HG03196 (cell line): ENCODE measurements around the gene ALK.

Experiments
- ATAC-seq: cut with Tn5 transposase; IDR thresholded peaks from one replicate; pipeline ENCODE4 v1.9.1; 2021; ENCODE audit not compliant: unreplicated experiment

ALK gene

GRCh38 chr2:29549069-29549380, 372.4 kb downstream of the ALK start:
- no peak for ATAC-seq

DNA sequence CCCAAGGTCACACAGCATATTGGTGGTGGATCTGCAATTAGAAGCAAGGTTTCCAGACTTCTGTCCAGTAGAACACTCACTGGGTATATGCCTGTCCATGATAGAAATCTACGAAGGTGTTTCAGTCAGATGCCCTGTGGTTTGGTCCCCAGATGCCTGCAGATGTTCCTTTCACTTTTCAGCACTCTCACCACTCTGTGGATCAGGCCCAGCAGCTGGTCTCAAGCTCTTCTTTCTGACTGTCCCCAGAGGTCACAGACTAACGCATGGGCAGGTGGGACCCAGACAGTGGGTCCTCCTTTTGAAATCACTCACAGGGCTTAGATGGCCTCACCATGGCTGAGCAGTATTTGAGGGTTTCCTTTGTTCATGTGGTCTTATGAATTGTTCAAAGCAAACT, 376.5 kb downstream of the ALK start:
- ATAC-seq = no peak

DNA sequence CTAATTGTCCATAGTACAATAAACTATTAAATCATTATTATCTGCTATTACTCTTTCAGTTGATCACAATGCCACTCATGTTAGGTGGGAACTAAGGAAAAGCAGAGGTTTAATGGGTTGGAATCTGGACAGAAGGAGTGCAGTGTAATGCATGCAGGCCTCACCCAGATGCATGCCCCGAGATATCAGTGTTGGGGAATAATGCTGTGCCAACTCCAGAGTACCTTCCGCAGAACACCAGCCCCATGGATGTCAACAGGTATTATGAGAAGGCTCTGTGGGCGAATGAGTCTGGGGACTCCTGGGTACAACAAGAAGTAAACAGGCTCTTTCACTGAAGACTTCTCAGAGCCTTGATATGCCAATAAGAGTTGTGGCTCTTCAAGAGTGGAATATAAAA, 377.4 kb downstream of the ALK start:
- no peak for ATAC-seq

GRCh38 chr2:29535188-29535587, 386.2 kb downstream of the ALK start:
- ATAC-seq = no peak

DNA sequence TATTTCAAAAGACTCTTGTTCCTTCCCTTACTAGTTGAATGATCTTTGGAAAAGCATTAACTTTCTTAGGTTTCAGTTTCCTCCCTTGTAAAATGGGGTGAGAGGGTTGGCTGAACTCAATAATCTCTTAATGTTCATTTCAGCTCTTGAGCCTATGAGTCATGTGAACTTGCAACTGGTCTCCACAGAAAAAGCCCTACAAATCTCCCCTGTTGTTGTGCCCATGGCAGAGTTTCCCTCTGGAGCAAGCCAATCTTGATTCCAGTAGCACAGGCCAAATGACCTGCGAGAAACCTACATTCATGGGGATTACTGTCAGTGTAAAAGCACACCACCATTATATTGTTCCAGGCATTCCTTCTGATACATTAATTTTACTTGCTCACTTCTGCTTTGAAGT, 388.9 kb downstream of the ALK start:
- ATAC-seq = no peak

DNA sequence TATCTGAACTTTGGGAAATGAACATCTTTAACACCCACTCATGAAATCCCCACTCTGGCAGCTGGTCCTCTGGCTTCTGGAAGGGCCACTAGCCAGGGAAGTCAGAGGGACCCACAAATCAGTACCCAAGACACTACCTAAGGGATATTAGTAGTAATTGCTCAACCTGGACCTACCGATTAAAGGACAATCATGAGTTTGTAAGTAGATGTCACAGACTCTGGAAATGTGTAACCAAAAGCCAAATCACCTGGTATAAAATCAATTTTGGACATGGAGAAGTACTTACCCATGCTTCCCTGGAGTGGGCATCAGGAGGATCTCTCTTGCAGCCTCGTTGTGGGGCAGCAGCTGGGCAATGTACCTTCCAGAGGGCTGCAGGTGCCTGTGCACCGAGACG, 389.8 kb downstream of the ALK start:
- no peak for ATAC-seq

DNA sequence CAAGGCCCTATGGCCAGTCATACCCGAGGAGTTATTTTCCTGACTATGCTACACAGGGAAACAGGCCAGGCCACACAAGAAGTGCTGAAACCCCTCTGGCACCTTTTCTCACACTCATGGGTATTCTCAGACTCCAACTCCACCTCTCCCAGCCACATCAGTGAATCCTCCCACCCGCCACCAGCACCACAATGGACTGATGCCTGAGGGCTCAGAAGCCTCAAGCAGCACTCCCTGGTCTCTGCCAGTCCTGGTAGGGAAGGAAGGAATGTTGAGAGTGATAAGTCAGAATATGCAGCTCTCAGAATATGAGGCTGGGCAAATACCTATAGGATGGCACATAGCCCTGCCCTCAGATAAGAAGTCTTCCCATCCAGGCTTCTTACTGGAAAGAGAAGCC, 391.1 kb downstream of the ALK start:
- no peak for ATAC-seq

GRCh38 chr2:29528891-29529520, 392.4 kb downstream of the ALK start:
- ATAC-seq = no peak

DNA sequence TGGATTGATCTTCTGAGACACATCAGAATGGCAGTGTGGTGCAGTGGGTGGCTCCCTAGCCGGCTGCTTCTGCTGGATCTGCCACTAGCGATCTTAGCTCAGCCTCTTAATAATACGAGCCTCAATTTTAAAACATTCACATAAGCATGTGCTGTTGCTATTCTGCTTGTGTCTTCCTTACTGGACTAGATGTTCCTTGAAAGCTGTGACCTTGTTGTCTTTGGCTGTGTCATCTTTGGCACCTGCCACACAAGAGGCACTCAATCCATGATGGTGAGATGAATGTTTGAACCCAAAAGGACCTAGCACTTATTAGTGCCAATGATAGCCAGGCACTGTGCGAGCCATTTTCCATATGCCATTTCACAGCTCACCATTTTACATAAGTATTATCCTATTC, 393.0 kb downstream of the ALK start:
- no peak for ATAC-seq

DNA sequence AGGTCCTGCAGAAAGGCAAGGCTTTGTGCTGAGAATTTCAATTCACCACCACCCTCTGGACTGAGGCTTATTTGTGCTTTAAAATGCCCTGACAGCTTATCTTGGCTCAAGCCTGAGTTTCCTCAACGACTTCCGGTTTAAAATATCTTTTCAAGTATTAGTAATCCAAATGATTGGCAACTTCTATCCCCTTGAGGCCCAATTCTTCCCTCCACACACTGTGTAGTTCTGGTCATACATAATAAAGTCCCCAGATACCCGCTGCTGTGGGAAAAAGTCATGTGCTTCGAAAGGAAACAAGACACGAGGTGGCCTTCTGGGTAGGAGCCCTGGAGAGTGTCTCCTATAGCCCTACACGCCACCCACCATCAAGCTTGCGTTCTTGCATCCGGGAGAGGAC, 393.4 kb downstream of the ALK start:
- ATAC-seq = no peak

DNA sequence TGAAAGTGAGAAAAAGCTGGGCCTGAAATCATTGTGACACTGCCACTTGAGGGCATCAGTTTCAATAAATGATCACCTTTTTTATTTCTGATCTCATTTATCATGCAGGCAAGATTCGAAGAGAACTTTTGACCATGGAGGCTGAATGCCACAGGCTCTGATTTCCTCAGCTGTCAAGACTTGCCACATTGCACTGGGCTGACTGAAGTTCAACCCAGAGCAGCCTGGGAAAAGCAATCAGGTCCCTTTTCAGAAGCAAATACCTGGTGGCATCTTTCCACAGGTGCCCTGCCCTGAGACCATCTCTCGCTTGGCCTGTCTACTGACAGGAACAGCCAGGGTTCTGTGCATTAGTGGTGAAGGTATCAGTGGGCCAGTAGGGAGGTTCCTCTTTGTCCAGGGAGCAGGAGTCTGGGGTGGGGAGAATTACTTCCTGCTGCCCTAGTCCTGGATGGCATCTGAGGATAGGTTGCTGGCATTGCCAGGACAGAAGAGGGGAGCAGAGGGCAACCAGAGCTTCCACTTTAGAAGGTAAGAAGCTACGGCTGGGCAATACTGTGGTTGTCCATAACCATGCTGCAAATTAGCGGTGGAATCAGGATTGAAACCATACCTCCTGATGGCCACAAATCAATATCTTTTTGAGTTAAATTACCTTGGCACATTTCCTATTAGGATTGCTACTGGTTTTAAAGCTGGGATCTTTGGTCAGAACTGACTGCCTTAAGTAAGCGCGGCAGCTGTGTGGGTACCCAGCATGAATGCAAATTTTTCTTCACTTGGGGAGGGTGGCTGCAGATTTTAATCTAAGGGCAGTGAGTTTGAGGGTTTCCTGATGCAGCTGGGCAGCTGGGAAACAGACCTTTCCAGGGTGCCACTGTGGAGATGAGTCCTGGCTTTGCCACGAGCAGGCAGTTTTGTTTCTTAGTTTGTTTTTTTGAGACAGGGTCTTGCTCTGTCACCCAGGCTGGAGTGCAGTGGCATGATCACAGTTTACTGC, 394.5 kb downstream of the ALK start:
- ATAC-seq = no peak

- ATAC-seq = no peak
Observed at GRCh38 chr2:29525921-29526320, 395.5 kb downstream of the ALK start.

- no peak for ATAC-seq
Observed at GRCh38 chr2:29524652-29525051, 396.7 kb downstream of the ALK start.

DNA sequence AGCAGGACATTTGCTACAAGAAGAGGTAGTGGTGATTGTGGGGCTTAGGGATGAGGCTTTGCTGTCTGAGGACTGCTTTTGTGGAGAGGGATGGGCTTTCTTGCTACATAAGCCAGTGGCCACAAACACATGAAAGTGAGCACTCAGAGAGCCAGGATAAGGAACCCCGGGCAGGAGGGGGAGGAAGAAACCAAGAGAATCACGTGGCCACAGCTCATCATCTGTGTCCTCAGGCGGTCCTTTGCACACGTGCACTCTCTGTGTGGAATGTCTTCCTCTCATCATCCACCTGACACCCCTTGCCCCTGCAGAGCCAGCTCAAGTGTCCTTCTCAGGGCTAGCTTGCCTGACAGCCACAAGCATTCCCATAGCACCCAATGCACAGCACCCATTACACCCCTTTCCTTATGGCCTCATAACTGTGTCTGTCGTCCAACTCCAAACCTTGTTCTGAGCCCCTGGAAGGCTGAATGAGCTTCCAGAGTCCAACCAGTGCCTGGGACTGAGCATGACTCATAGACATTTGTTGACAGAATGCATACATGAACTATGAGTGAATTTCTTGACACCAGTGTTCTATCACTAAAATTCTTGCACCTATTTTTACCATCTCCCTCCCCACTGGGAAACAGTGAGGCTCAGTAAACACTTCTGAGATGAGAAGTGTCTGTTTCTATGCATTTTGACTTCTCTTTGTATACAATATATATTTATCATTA, 398.3 kb downstream of the ALK start:
- ATAC-seq = no peak

DNA sequence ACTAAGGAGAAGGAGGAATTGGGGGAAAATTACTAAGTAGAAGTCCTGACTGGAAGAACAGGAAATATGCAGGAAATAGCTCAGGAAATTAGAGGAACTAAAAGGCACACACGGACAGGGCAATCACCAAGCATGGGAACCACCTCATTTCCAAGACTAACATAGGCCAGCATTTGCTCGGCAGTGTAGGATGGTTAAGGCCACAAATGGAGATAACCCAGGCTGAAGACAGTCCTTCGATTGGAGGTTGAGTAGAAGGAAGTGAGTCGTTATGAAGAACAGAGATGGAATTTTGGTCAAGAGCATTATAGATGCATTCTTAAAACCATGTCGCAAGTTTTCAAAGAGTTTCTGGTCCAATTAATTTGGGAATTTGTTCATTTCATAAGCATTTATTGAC, 401.4 kb downstream of the ALK start:
- no peak for ATAC-seq

DNA sequence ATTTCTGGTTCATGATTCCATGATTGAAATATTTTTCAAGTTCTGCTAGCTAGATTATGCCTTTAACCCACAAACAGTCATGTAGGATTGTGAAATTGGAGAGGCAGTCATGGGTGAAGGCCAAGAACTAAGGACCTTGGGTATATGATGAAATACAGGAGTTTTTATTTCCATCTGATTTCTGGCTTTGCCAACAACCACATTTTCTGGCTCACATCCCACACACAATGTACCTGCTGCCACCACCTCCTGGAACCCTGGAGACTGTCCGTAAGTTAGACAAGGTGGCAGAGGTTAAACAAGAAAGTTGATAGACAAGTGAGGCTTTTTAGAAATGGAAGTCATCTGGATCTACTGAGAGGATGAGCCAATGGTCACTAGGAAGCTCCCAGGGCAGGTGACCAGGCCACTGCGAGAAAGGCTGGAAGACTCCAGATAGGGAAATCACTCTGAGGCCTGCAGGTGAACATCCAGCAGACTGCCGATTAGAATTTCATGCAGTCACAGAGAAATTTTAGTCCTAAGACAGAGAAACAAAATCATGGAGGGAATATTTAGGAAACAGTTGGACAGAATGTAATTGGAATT, 402.0 kb downstream of the ALK start:
- no peak for ATAC-seq

GRCh38 chr2:29518646-29519337, 402.6 kb downstream of the ALK start:
- no peak for ATAC-seq

DNA sequence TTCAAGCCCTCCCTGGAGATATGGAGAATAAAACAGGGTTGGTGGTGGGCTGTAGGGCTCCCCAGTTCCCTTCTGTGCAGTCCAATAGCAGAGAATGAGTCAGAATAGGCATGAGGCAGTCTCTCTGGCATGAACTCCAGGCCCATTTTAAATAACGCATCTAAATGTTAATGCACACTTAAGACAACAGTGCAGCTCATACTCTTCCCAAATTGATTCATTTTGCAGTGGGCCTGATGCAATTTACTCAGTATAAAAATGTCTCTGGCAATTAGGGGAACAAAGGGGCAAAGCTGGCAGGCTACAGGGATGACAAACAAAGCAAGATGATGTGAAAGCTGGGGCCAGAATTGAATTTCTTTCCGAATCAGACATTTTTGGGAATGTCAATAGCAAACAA, 403.4 kb downstream of the ALK start:
- ATAC-seq = no peak

- ATAC-seq = no peak
Observed at GRCh38 chr2:29517413-29517812, 404.0 kb downstream of the ALK start.

- ATAC-seq = no peak
Observed at GRCh38 chr2:29516767-29517166, 404.6 kb downstream of the ALK start.

DNA sequence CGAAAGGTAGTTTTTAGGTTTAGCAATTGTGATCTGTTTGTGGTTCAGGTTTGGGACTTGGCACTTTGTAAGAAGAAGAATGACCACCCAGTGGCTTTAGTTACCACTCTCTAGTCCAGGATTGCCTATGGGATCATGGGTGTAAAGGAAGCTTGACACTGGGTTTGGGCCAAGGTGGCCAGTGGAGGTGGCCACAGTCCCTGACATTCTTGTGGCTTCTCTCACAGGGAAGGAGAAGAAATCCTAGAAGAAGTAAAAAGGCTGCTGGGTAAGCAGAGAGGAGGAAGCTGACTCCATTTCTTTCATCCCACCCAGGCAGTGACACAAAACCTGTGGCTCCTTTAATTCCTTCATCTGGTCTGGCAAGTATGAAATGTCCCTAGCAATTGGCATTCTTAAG, 411.5 kb downstream of the ALK start:
- ATAC-seq = no peak
